HepG2 (cell line): ENCODE data around the gene PAM16. TPM values are rescaled to one million over a fixed set of nuclear protein-coding genes. Genes with fewer than 3 reads are reported as not detected.
A peak's percentile ranks its signal among the peaks of the same experiment; 100 is the strongest.

Experiments
- AFF4 ChIP-seq: sonication (generic); formaldehyde crosslinking; IDR thresholded peaks from 2 replicates; pipeline ENCODE4 v1.4.0; 2020; ENCODE audit warnings: missing genetic modification reagents
- ATF5 ChIP-seq: sonication (generic); formaldehyde crosslinking; IDR thresholded peaks from 2 replicates; pipeline ENCODE4 v1.4.0; 2020; ENCODE audit warnings: mild to moderate bottlenecking, low read depth, missing genetic modification reagents
- CTCF ChIP-seq: sonication (generic); formaldehyde crosslinking; IDR thresholded peaks from 2 replicates; pipeline ENCODE4 v1.5.0; 2020; ENCODE audit warnings: mild to moderate bottlenecking, missing genetic modification reagents, moderate library complexity
- HNRNPUL1 ChIP-seq: fragments of 200-400 bp; formaldehyde crosslinking; IDR thresholded peaks from 2 replicates; pipeline ENCODE4 v1.6.1; 2017; ENCODE audit warnings: low read depth, mild to moderate bottlenecking, low read length, moderate library complexity
- KDM1A ChIP-seq: IDR thresholded peaks from 2 replicates; pipeline ENCODE4 v1.6.1; 2016; ENCODE audit warnings: missing compliant biosample characterization
- MTF1 ChIP-seq: sonication (generic); formaldehyde crosslinking; IDR thresholded peaks from 2 replicates; pipeline ENCODE4 v1.5.0; 2020; ENCODE audit warnings: missing genetic modification reagents
- NR2F2 ChIP-seq: IDR thresholded peaks from 2 replicates; pipeline ENCODE4 v1.6.1; 2012; ENCODE audit warnings: low read depth, inconsistent platforms, borderline replicate concordance
- POLR2AphosphoS2 ChIP-seq: IDR thresholded peaks from 2 replicates; pipeline ENCODE4 v1.6.1; 2011; ENCODE audit warnings: low read depth, low read length, improper control_type of control experiment
- TARDBP ChIP-seq: sonication (generic); formaldehyde crosslinking; IDR thresholded peaks from 2 replicates; pipeline ENCODE4 v1.8.0; 2022; ENCODE audit warnings: mild to moderate bottlenecking, missing genetic modification reagents
- U2AF1 ChIP-seq: fragments of 200-400 bp; formaldehyde crosslinking; optimal IDR thresholded peaks from 2 replicates; pipeline ENCODE3; 2017; ENCODE audit warnings: mild to moderate bottlenecking, low read depth, low read length
- ZFAT ChIP-seq: sonication (generic); formaldehyde crosslinking; conservative IDR thresholded peaks from 2 replicates; pipeline ENCODE4 v1.8.1; 2023; ENCODE audit warnings: missing genetic modification reagents, inconsistent platforms
- ZNF747 ChIP-seq: sonication (generic); formaldehyde crosslinking; IDR thresholded peaks from 2 replicates; pipeline ENCODE4 v1.8.1; 2023; ENCODE audit warnings: missing genetic modification reagents, mild to moderate bottlenecking, borderline replicate concordance
- ZNF772 ChIP-seq: sonication (generic); formaldehyde crosslinking; IDR thresholded peaks from 2 replicates; pipeline ENCODE4 v1.5.0; 2020; ENCODE audit warnings: mild to moderate bottlenecking, missing genetic modification reagents
- polyA plus RNA-seq, 8 experiments: library from polyadenylated mRNA; depleted of rRNA in 3 of 8; stranded (reverse) in 7 of 8; unstranded in 1 of 8; fragments of >200 nt; fragmentation: Illumina TruSeq in 4 of 8; extraction: Trizol in 4 of 8; gene quantifications; 2 replicates each; pipeline versions ENCODE4 v1.2.1 to v1.2.3, GENCODE V29; 2011 to 2016; ENCODE audit warnings: low read depth in 4 of 8, missing spikeins in 1 of 8, mixed read lengths in 1 of 8; ENCODE audit not compliant: insufficient read depth in 1 of 8
- total RNA-seq, 5 experiments: library from RNA; depleted of rRNA; stranded (reverse); fragments of >200 nt; fragmentation: Illumina TruSeq; extraction: Trizol; gene quantifications; 2 replicates each; pipeline ENCODE4 v1.2.3, GENCODE V29; 2016; ENCODE audit warnings: low read depth in 1 of 5
- TF ChIP-seq, protein P1 (sequence below): sonication (generic); formaldehyde crosslinking; IDR thresholded peaks from 2 replicates; pipeline ENCODE4 v1.5.0; 2020; ENCODE audit warnings: mild to moderate bottlenecking, missing genetic modification reagents, borderline replicate concordance

The PAM16 gene
- total and polyA plus RNA-seq, 2 of the 13 experiments (the other 11 are each of a cell fraction or from before 2014, with no cell fraction given): 51.5 to 51.8 TPM

DNA sequence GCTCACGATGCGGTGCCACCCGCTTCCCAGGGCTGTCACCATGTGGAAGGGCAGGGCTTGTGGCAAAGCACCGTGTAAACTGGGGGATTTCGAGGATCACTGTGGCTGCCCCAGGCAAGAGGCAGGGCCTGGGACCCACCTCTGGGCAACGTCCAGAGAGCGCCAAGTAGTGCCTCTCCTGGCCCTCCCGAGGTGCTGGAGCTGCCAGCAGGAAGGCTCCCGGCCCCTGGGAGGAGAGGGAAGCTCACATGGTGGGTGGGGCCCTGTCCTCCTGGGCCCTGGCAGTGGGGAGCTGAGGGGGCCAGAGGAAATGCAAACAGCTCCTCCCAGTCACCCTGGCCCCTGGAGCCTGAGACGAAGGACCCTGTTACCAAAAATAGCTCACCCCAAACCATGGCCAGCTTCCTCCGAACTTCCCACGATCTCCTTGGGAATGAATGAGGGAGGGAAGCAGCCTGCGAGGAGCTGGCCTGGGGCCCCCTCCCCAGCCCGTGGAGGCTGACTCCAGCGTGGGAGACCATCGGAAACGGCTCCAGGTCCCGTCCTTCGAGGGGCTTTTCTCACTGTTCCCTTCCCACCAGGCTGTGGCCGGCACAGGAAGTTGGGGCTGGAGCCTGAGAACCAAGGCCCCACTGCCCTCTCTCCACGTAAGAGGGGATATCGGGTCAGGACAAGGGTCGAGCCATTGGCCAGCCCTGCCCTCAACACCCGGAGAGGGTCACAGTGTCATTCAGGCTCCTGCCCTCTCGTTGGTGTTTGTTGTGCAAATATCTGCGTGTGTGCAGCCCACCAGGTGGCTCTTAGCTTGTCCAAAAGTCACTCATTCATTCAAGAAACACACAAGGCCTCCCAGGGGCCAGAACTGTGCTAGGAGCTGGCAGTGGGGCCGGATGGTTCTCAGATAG is 38.2 kb upstream of the PAM16 start (continued):
- TF ChIP-seq U2AF1: no peak
- no peak for TF ChIP-seq KDM1A
- no peak for TF ChIP-seq HNRNPUL1
- no peak for TF ChIP-seq AFF4 (CRISPR knock-in tag)
- no peak for TF ChIP-seq ZFAT (CRISPR knock-in tag)
- no peak for TF ChIP-seq POLR2AphosphoS2
- no peak for TF ChIP-seq ZNF772
- TF ChIP-seq MTF1 (CRISPR knock-in tag): no peak
- 0 out of 2 replicates have a peak, but pooled peaks have one; percentile 40 for TF ChIP-seq TARDBP (CRISPR knock-in tag)
- peak; percentile 52; the same call in 1 of the 2 replicates for TF ChIP-seq NR2F2
- TF ChIP-seq CTCF (CRISPR knock-in tag): peak; percentile 58
- no peak for TF ChIP-seq ATF5 (CRISPR knock-in tag)
- TF ChIP-seq, protein P1, sequence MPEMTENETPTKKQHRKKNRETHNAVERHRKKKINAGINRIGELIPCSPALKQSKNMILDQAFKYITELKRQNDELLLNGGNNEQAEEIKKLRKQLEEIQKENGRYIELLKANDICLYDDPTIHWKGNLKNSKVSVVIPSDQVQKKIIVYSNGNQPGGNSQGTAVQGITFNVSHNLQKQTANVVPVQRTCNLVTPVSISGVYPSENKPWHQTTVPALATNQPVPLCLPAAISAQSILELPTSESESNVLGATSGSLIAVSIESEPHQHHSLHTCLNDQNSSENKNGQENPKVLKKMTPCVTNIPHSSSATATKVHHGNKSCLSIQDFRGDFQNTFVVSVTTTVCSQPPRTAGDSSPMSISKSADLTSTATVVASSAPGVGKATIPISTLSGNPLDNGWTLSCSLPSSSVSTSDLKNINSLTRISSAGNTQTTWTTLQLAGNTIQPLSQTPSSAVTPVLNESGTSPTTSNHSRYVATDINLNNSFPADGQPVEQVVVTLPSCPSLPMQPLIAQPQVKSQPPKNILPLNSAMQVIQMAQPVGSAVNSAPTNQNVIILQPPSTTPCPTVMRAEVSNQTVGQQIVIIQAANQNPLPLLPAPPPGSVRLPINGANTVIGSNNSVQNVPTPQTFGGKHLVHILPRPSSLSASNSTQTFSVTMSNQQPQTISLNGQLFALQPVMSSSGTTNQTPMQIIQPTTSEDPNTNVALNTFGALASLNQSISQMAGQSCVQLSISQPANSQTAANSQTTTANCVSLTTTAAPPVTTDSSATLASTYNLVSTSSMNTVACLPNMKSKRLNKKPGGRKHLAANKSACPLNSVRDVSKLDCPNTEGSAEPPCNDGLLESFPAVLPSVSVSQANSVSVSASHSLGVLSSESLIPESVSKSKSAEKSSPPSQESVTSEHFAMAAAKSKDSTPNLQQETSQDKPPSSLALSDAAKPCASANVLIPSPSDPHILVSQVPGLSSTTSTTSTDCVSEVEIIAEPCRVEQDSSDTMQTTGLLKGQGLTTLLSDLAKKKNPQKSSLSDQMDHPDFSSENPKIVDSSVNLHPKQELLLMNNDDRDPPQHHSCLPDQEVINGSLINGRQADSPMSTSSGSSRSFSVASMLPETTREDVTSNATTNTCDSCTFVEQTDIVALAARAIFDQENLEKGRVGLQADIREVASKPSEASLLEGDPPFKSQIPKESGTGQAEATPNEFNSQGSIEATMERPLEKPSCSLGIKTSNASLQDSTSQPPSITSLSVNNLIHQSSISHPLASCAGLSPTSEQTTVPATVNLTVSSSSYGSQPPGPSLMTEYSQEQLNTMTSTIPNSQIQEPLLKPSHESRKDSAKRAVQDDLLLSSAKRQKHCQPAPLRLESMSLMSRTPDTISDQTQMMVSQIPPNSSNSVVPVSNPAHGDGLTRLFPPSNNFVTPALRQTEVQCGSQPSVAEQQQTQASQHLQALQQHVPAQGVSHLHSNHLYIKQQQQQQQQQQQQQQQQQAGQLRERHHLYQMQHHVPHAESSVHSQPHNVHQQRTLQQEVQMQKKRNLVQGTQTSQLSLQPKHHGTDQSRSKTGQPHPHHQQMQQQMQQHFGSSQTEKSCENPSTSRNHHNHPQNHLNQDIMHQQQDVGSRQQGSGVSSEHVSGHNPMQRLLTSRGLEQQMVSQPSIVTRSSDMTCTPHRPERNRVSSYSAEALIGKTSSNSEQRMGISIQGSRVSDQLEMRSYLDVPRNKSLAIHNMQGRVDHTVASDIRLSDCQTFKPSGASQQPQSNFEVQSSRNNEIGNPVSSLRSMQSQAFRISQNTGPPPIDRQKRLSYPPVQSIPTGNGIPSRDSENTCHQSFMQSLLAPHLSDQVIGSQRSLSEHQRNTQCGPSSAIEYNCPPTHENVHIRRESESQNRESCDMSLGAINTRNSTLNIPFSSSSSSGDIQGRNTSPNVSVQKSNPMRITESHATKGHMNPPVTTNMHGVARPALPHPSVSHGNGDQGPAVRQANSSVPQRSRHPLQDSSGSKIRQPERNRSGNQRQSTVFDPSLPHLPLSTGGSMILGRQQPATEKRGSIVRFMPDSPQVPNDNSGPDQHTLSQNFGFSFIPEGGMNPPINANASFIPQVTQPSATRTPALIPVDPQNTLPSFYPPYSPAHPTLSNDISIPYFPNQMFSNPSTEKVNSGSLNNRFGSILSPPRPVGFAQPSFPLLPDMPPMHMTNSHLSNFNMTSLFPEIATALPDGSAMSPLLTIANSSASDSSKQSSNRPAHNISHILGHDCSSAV: no peak
- no peak for TF ChIP-seq ZNF747 (CRISPR knock-in tag)
